Measurements from ENCODE around the gene CSNK2A1. TPM values are rescaled to one million over a fixed set of nuclear protein-coding genes. Genes with fewer than 3 reads are reported as not detected.

The CSNK2A1 gene
- total and polyA plus RNA-seq, 2 of the 8 experiments (the other 6 are each of a cell fraction or from before 2014, with no cell fraction given), result 117 to 260 TPM

GRCh38 chr20:576156-576555 lies 32.6 kb upstream of the CSNK2A1 start:
- Histone ChIP-seq H2BK120ac (replicated peaks; ENCODE audit: low read depth, low read length) (no peak overlapping the region), H3K4ac (replicated peaks; ENCODE audit: insufficient read length, low read depth, low read length) (no peak overlapping the region), H2BK5ac (ENCODE audit: low read depth, low read length) (no peak overlapping the region), H3K79me1 (ENCODE audit: low read depth, low read length) (no peaks in the 10 kb centered on the region), H4K5ac (ENCODE audit: insufficient read length, low read depth, low read length) (no peak overlapping the region), H3K27me3 (replicated peaks in 1 of 4; ENCODE audit: control insufficient read depth in 3 of 4, extremely low read depth in 1 of 4, insufficient read depth in 3 of 4, low read length in 3 of 4) (peaks cover 0 to 11% (median 3%) of the 10 kb centered on the region in 4 experiments; a peak in 5 of 7 replicates), H3K36me3 (ENCODE audit: control insufficient read depth in 2 of 4, insufficient read depth in 4 of 4, low read length in 3 of 4) (no peaks in the 10 kb centered on the region), H3K56ac (replicated peaks; ENCODE audit: insufficient read length, low read depth, low read length) (no peak overlapping the region), H3K14ac (ENCODE audit: insufficient read length) (no peak overlapping the region), H3K4me1 (replicated peaks in 1 of 4; ENCODE audit: control insufficient read depth in 3 of 4, insufficient read depth in 4 of 4, low read length in 3 of 4) (peaks cover 13 to 32% (median 16%) of the 10 kb centered on the region in 4 experiments), H2BK12ac (ENCODE audit: low read depth, low read length) (peak overlapping the region; percentile 21; the same call in 1 of the 2 replicates), H3K23me2 (ENCODE audit: low read depth, low read length) (peaks cover 3% of the 10 kb centered on the region; the same call in 1 of the 2 replicates), H3K79me2 (ENCODE audit: control insufficient read depth in 1 of 2, insufficient read depth in 2 of 2, low read length in 2 of 2) (no peaks in the 10 kb centered on the region), H2AFZ (ENCODE audit: low read length) (no peak overlapping the region), H3K18ac (ENCODE audit: extremely low read depth, low read length) (no peak overlapping the region), H3K9ac (replicated peaks in 1 of 4; ENCODE audit: extremely low read depth in 1 of 4, low read depth in 3 of 4, low read length in 3 of 4) (no peak overlapping the region), H3K23ac (ENCODE audit: insufficient read length) (no peak overlapping the region), H2AK5ac (ENCODE audit: low read depth, low read length) (no peak overlapping the region), H3K4me2 (ENCODE audit: insufficient read depth in 1 of 2, low read depth in 2 of 2, low read length in 2 of 2) (no peak overlapping the region), H3K4me3 (ENCODE audit: extremely low read depth in 1 of 4, insufficient read depth in 2 of 4, low read depth in 3 of 4, low read length in 4 of 4) (no peak overlapping the region), H4K91ac (replicated peaks; ENCODE audit: insufficient read length, low read length) (no peak overlapping the region), H4K20me1 (replicated peaks in 1 of 2; ENCODE audit: control insufficient read depth in 1 of 2, insufficient read depth in 2 of 2, low read length in 2 of 2) (no peaks in the 10 kb centered on the region), H3K27ac (ENCODE audit: low read depth, low read length) (no peak overlapping the region), H2BK20ac (ENCODE audit: low read length) (no peak overlapping the region), H2BK15ac (ENCODE audit: low read length) (no peak overlapping the region), H3K9me3 (ENCODE audit: insufficient read depth in 2 of 2, low read depth in 1 of 2, low read length in 1 of 2) (no peaks in the 10 kb centered on the region), H4K8ac (ENCODE audit: extremely low read depth, insufficient read depth, low read length) (no peak overlapping the region)
- CTCF ChIA-PET (ENCODE audit: partially characterized antibody), result interaction anchor here (0.6 to 8.8 kb wide), 14 partner anchors 9 to 613 kb away, joined by 3 to 73 read pairs (median 4); no protein-coding TSS in a partner anchor
- TF ChIP-seq POLR2A (IDR thresholded peaks at IDR 0.05; ENCODE audit: control extremely low read depth in 1 of 2, low read depth in 2 of 2, low read length in 2 of 2) (no peak), USF2 (IDR thresholded peaks at IDR 0.05; ENCODE audit: low read length) (no peak), CHD1 (IDR thresholded peaks at IDR 0.05; ENCODE audit: low read depth, low read length) (no peak), CBX5 (IDR thresholded peaks at IDR 0.05; ENCODE audit: low read depth, low read length) (no peak), RBBP5 (IDR thresholded peaks at IDR 0.05; ENCODE audit: borderline replicate concordance, low read depth, low read length) (no peak), CEBPB (IDR thresholded peaks at IDR 0.05; ENCODE audit: low read depth, low read length) (no peak), SUZ12 (IDR thresholded peaks at IDR 0.05; ENCODE audit: low read length) (no peak), BRCA1 (IDR thresholded peaks at IDR 0.05; ENCODE audit: low read depth, low read length) (no peak), SIRT6 (IDR thresholded peaks at IDR 0.05; ENCODE audit: low read length) (no peak)
- POLR2A ChIA-PET (ENCODE audit: partially characterized antibody), result interaction anchor here (0.6 to 5.0 kb wide), 3 partner anchors 14 to 118 kb away, joined by 3 to 18 read pairs (median 6); no protein-coding TSS in a partner anchor
- WGBS, 2 experiments (ENCODE audit: extremely low coverage in 1 of 2, insufficient coverage in 1 of 2, insufficient read length in 1 of 2, insufficient replicate concordance in 2 of 2, low coverage in 1 of 2, low lambda C conversion rate in 2 of 2, missing lambda C conversion rate in 1 of 2), result 92% methylated on average over 3 of the region's 3 CpGs; no CpG with 5 or more reads in 1 of the 2 experiments
- DNase-seq (ENCODE audit: low read depth in 1 of 2, low spot score in 2 of 2) (no peak), FAIRE-seq (no peak)

All from H1 (cell line).